H9 (cell line): ENCODE measurements around the gene TRABD2B. TPM values are rescaled to one million over a fixed set of nuclear protein-coding genes. Genes with fewer than 3 reads are reported as not detected.

Experiments used
- DNase-seq: peaks from one replicate; pipeline ENCODE4 v3.0.0-alpha.2; 2017
- H2AFZ ChIP-seq: one replicate; pipeline ENCODE4 v1.6.1; 2013; ENCODE audit warnings: mild to moderate bottlenecking, low read length, control low read depth, moderate library complexity
- H2AK5ac ChIP-seq: 2 replicates; pipeline ENCODE4 v1.6.1; 2013; ENCODE audit warnings: low read length, control low read depth, mixed read lengths; ENCODE audit not compliant: insufficient read length
- H2BK120ac ChIP-seq: one replicate; pipeline ENCODE4 v1.6.1; 2013; ENCODE audit warnings: low read depth, mild to moderate bottlenecking, low read length, control low read depth, inconsistent platforms; ENCODE audit not compliant: poor library complexity, severe bottlenecking
- H2BK12ac ChIP-seq: 2 replicates; pipeline ENCODE4 v1.6.1; 2013; ENCODE audit warnings: low read length, control low read depth, mixed read lengths, low read depth; ENCODE audit not compliant: insufficient read length
- H2BK15ac ChIP-seq: 2 replicates; pipeline ENCODE4 v1.6.1; 2013; ENCODE audit warnings: low read depth, low read length, control low read depth
- H2BK20ac ChIP-seq: one replicate; pipeline ENCODE4 v1.6.1; 2013; ENCODE audit warnings: low read depth, mild to moderate bottlenecking, low read length, control low read depth, inconsistent platforms; ENCODE audit not compliant: poor library complexity, severe bottlenecking
- H2BK5ac ChIP-seq: 2 replicates; pipeline ENCODE4 v1.6.1; 2013; ENCODE audit warnings: low read length, control low read depth, mixed read lengths; ENCODE audit not compliant: insufficient read length
- H3K14ac ChIP-seq: 2 replicates; pipeline ENCODE4 v1.6.1; 2013; ENCODE audit warnings: low read length, control low read depth; ENCODE audit not compliant: insufficient read depth
- H3K18ac ChIP-seq: 2 replicates; pipeline ENCODE4 v1.6.1; 2013; ENCODE audit warnings: low read depth, mild to moderate bottlenecking, mixed read lengths, low read length, control low read depth; ENCODE audit not compliant: insufficient read length
- H3K23ac ChIP-seq: 2 replicates; pipeline ENCODE4 v1.6.1; 2013; ENCODE audit warnings: low read length, control low read depth, mixed read lengths, low read depth; ENCODE audit not compliant: insufficient read length
- H3K23me2 ChIP-seq: 2 replicates; pipeline ENCODE4 v1.6.1; 2013; ENCODE audit warnings: low read depth, mild to moderate bottlenecking, mixed read lengths, low read length, control low read depth; ENCODE audit not compliant: insufficient read length, poor library complexity, severe bottlenecking
- H3K27ac ChIP-seq: 2 replicates; pipeline ENCODE4 v1.5.1; 2013; ENCODE audit warnings: low read length, control low read depth, mixed read lengths, low read depth; ENCODE audit not compliant: insufficient read length
- H3K27me3 ChIP-seq: 2 replicates; pipeline ENCODE4 v1.6.1; 2013; ENCODE audit warnings: low read length, control low read depth, inconsistent platforms; ENCODE audit not compliant: insufficient read depth
- H3K4ac ChIP-seq: 2 replicates; pipeline ENCODE4 v1.6.1; 2013; ENCODE audit warnings: low read depth, mild to moderate bottlenecking, control low read depth, inconsistent platforms, low read length, moderate library complexity
- H3K4me1 ChIP-seq: 2 replicates; pipeline ENCODE4 v1.6.1; 2013; ENCODE audit warnings: low read length, control low read depth, inconsistent platforms; ENCODE audit not compliant: insufficient read depth
- H3K4me2 ChIP-seq: 2 replicates; pipeline ENCODE4 v1.6.1; 2013; ENCODE audit warnings: low read length, control low read depth, mixed read lengths; ENCODE audit not compliant: insufficient read length, insufficient read depth
- H3K56ac ChIP-seq: 2 replicates; pipeline ENCODE4 v1.6.1; 2013; ENCODE audit warnings: low read depth, mild to moderate bottlenecking, mixed read lengths, low read length, control low read depth; ENCODE audit not compliant: insufficient read length
- H3K79me1 ChIP-seq: 2 replicates; pipeline ENCODE4 v1.6.1; 2013; ENCODE audit warnings: low read depth, mild to moderate bottlenecking, moderate library complexity, low read length, control low read depth, inconsistent platforms; ENCODE audit not compliant: insufficient read depth, poor library complexity, severe bottlenecking
- H3K79me2 ChIP-seq: 2 replicates; pipeline ENCODE4 v1.6.1; 2013; ENCODE audit warnings: low read length, control low read depth, inconsistent platforms; ENCODE audit not compliant: insufficient read depth
- H3K9ac ChIP-seq: 2 replicates; pipeline ENCODE4 v1.6.1; 2013; ENCODE audit warnings: low read length, control low read depth, mixed read lengths; ENCODE audit not compliant: insufficient read length; ENCODE audit errors: extremely low read depth
- H3K9me3 ChIP-seq: one replicate; pipeline ENCODE4 v1.6.1; 2013; ENCODE audit warnings: low read depth, low read length, inconsistent platforms; ENCODE audit not compliant: control insufficient read depth
- H3T11ph ChIP-seq: one replicate; pipeline ENCODE4 v1.6.1; 2013; ENCODE audit warnings: mild to moderate bottlenecking, low read length, control low read depth, inconsistent platforms
- H4K20me1 ChIP-seq: one replicate; pipeline ENCODE4 v1.6.1; 2013; ENCODE audit not compliant: control insufficient read depth, insufficient read length, insufficient read depth
- H4K5ac ChIP-seq: 2 replicates; pipeline ENCODE4 v1.6.1; 2013; ENCODE audit warnings: low read depth, mild to moderate bottlenecking, mixed read lengths, low read length, control low read depth; ENCODE audit not compliant: insufficient read length
- H4K8ac ChIP-seq: replicated peaks from 2 replicates; pipeline ENCODE4 v1.6.1; 2013; ENCODE audit warnings: low read length, control low read depth, mixed read lengths, low read depth; ENCODE audit not compliant: insufficient read length
- H4K91ac ChIP-seq: 2 replicates; pipeline ENCODE4 v1.6.1; 2013; ENCODE audit warnings: low read depth, mild to moderate bottlenecking, moderate library complexity, mixed read lengths, low read length, control low read depth; ENCODE audit not compliant: insufficient read length
- H3K27ac Mint-ChIP-seq, 3 experiments: 2 replicates in 2 of 3; 3 replicates in 1 of 3; pipeline ENCODE4 v1.8.0; 2020 to 2021; ENCODE audit warnings: mixed read lengths in 3 of 3, mild to moderate bottlenecking in 1 of 3, moderate library complexity in 1 of 3
- H3K27me3 Mint-ChIP-seq: 2 replicates; pipeline ENCODE4 v1.8.0; 2021; ENCODE audit warnings: low read depth, mild to moderate bottlenecking, moderate library complexity, mixed read lengths
- H3K36me3 Mint-ChIP-seq, 3 experiments: 2 replicates in 2 of 3; 3 replicates in 1 of 3; pipeline ENCODE4 v1.8.0; 2020 to 2021; ENCODE audit warnings: low read depth in 3 of 3, mixed read lengths in 3 of 3; ENCODE audit not compliant: insufficient read depth in 1 of 3
- H3K4me1 Mint-ChIP-seq, 2 experiments: 2 replicates each; pipeline ENCODE4 v1.8.0; 2020; ENCODE audit warnings: mixed read lengths in 2 of 2
- H3K4me3 Mint-ChIP-seq, 2 experiments: 2 replicates in 1 of 2; 3 replicates in 1 of 2; pipeline ENCODE4 v1.8.0; 2020 to 2021; ENCODE audit warnings: mild to moderate bottlenecking in 2 of 2, mixed read lengths in 2 of 2, moderate library complexity in 1 of 2
- H3K9me3 Mint-ChIP-seq, 2 experiments: 2 replicates in 1 of 2; 3 replicates in 1 of 2; pipeline ENCODE4 v1.8.0; 2020; ENCODE audit warnings: mild to moderate bottlenecking in 2 of 2, mixed read lengths in 2 of 2, moderate library complexity in 1 of 2
- CTCF ChIP-seq: fragments of 200-600 bp; sonication (generic); conservative IDR thresholded peaks from 3 replicates; pipeline ENCODE4 v1.8.0; 2021; ENCODE audit warnings: antibody characterized with exemption, mild to moderate bottlenecking
- WGBS: extraction: QIAGEN DNeasy Blood & Tissue Kit; methylation state at CpG from one replicate; pipeline ENCODE4 v1.1.7; 2013; ENCODE audit warnings: missing lambda C conversion rate, low lambda C conversion rate, mixed read lengths; ENCODE audit not compliant: insufficient read length; ENCODE audit errors: extremely low coverage; 5-methylcytosine and 5-hydroxymethylcytosine counted together
- total RNA-seq: library from RNA; stranded (reverse); gene quantifications from 2 replicates; pipeline ENCODE4 v1.2.1, GENCODE V29; 2021

TRABD2B gene
- total RNA-seq, 1 experiment from 2014 or later, result 2.3 TPM

GRCh38 chr1:48043622-48044021 is 46.4 kb upstream of the TRABD2B start:
- Histone ChIP-seq H4K5ac (no peak overlapping the region), H3K27ac (no peak overlapping the region), H3K4me1 (no peaks in the 10 kb centered on the region; the same call in 1 of the 2 replicates), H2BK120ac (no peak overlapping the region), H3K23me2 (no peaks in the 10 kb centered on the region), H3K9me3 (no peaks in the 10 kb centered on the region), H2BK12ac (no peak overlapping the region), H3K23ac (no peak overlapping the region), H3K56ac (no peak overlapping the region), H2BK20ac (no peak overlapping the region), H2BK15ac (no peak overlapping the region), H3K4me2 (no peak overlapping the region), H3K27me3 (no peaks in the 10 kb centered on the region), H3K4ac (no peak overlapping the region), H2AFZ (no peak overlapping the region), H2AK5ac (no peak overlapping the region), H3K14ac (no peak overlapping the region), H4K20me1 (no peaks in the 10 kb centered on the region), H4K8ac (no peak overlapping the region), H3K18ac (no peak overlapping the region), H3K79me2 (no peaks in the 10 kb centered on the region), H2BK5ac (no peak overlapping the region), H3K79me1 (no peaks in the 10 kb centered on the region), H4K91ac (no peak overlapping the region), H3T11ph (no peak overlapping the region), H3K9ac (no peak overlapping the region)
- DNase-seq, result peak; percentile 47
- H3K4me3 Mint-ChIP-seq, result no peak overlapping the region
- no peaks in the 10 kb centered on the region for H3K9me3 Mint-ChIP-seq
- peaks cover 16% of the 10 kb centered on the region for H3K27me3 Mint-ChIP-seq
- TF ChIP-seq CTCF, result no peak
- no peaks in the 10 kb centered on the region for H3K36me3 Mint-ChIP-seq
- WGBS, result no CpG with 5 or more reads among the region's 2 CpGs
- H3K27ac Mint-ChIP-seq, result no peak overlapping the region
- peaks cover 68 to 70% of the 10 kb centered on the region in 2 experiments for H3K4me1 Mint-ChIP-seq
